ENCODE measurements around the gene OVAAL.
A peak's percentile ranks its signal among the peaks of the same experiment; 100 is the strongest.

The OVAAL gene

DNA sequence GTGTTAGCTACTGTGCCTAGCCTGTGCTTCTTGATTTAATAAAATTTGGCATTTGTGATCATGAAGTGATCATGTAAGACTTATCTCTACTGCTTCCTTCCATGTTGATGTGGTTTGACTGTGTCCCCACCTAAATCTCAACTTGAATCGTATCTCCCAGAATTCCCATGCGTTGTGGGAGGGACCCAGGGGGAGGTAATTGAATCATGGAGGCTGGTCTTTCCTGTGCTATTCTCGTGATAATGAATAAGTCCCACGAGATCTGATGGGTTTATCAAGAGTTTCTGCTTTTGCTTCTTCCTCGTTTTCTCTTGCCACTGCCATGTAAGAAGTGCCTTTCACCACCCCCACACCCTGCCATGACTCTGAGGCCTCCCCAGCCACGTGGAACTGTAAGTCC is at the start of gene OVAAL:
OVAAL (plus strand) TSS at position 301 of the 400 bp plus-strand sequence.
- DNase-seq: no peak

DNA sequence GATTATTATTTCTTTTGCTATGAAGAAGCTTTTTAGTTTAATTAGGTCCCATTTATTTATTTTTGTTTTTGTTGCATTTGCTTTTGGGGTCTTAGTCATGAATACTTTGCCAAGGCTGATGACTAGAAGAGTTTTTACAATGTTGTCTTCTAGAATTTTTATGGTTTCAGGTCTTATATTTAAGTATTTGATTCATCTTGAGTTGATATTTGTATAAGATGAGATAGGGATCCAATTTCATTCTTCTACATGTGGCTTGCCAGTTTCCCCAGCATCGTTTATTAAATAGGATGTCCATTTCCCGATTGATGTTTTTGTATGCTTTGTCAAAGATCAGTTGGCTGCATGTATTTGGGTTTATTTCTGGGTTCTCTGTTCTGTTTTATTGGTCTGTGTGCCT is 47.9 kb upstream of the OVAAL start:
- DNase-seq: no peak

DNA sequence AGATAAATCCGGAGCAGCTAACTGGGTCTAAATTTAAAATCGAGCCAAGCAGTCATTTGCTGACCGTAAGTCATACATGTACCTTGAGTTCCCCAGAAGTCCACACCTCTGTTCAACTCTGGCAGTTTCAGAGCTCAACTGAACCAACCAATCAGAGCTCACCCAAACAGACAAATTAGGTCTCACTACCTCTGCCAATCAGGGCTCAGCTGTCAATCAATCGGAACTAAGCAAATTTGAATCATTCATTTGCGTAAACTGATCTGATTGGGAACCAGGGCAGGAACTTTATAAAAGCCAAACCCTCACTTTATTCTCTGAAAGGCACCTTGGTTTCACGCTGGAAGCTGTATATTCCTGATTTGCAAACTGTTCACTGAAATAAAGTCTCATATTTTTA is 45.2 kb upstream of the OVAAL start:
- DNase-seq: no peak

DNA sequence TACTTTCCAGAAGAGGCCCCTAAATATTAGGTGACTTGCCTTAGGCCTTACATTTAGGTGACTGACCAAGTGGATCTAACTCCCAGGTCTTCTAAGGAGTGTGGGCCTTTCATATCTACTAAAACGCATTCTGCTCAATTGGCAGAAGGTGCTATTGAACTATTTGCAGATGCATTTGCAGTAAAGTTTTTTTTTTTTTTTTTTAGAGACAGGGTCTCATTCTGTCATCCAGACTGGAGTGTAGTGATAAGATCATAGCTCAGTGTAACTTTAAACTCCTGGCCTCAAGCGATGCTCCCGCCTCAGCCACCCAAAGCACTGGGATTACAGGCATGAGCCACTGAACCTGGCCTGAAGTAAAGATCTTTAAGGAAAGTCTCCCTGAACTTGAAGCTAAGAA is 43.4 kb upstream of the OVAAL start:
- DNase-seq: no peak

DNA sequence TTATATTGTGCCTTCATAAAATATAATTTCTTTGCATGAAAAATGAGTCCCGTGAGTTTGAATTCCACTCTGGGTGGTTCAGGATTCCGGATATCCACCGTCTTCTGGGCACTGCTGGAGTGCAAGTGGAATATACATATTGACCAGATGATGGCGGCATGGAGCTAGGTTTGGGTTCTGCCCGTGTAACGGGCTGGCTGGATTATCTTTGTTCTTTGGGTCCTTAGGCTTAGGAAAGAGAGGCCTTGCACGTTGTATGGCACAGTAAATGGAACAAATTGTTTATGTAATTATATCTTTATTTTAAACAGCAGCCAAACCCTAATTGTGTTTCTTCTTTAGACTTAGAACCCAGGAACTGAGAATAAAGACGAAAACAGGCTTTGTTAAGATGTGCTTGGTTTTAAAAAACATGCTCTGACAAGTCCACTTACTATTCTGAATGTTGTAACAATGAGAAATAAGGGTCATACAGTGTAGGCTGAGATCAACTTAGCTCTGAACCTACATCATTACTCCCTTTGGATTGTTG is 42.8 kb upstream of the OVAAL start:
- peak; percentile 56 for DNase-seq

DNA sequence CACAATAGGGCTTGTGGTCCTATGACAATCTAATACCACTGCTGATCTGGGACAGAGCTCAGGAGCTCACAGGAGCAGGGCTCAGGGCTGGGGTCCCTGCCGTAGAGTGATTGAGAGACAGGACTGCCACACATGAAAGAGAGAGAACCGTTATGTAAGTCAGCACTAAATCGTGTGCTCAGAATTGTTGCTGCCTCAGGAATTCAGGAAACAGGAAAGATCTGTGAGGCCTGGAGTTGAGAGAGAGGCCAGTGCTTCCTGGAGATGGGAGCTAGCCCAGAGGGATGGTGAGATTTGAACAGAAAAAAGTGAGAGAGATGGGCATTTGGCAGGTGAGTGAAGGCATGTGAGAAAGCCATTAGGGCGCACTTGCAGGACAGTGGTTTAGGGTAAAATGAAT is 38.9 kb upstream of the OVAAL start:
- no peak for DNase-seq

DNA sequence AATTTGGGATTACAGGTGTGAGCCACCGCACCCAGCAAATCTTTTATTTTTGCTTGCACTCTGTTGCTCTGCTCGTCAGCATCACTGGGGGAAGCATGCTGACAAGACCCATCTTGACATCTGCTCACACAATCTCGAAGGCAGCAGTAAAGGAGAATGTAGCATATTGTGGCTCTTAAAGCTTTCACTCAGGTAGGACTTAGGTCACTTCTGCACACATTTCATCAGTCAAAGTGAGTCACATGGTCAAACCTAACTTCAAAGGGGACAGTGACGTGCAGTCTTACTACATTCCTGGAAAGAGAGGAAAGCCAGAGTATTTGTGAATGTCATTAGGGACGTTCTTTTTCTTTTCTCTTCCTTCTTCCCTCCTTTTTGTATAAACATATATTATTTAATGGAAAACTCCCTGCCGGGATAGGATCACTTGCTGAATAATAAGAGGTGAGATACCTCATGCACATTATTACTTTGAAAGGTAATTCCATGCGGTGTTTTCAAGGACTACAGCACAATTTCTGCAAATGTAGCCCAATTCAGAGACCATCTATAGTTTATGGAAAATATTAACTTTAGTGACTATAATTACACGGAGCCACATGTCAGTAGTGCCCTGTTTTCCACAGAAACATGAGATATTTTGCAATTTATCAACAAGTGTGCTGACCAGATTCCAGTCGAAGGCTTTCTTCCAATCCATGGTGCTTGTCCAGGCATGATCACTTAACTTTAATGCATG is 37.1 kb upstream of the OVAAL start:
- DNase-seq: no peak

DNA sequence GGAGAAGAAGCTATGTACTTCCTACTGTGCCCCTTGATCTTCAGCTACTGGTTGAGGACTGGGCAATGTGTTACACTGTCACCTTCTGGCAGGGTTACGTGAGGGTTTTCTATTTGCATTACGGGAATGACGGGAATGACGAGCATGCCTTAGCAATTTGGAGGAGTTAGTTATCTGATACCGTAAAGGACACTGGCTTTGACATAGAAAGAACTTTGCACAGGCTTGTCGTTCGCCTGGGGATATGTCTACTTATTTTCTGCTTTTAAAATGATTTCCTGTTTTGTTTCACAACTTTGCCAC is 36.6 kb upstream of the OVAAL start:
- DNase-seq: no peak

DNA sequence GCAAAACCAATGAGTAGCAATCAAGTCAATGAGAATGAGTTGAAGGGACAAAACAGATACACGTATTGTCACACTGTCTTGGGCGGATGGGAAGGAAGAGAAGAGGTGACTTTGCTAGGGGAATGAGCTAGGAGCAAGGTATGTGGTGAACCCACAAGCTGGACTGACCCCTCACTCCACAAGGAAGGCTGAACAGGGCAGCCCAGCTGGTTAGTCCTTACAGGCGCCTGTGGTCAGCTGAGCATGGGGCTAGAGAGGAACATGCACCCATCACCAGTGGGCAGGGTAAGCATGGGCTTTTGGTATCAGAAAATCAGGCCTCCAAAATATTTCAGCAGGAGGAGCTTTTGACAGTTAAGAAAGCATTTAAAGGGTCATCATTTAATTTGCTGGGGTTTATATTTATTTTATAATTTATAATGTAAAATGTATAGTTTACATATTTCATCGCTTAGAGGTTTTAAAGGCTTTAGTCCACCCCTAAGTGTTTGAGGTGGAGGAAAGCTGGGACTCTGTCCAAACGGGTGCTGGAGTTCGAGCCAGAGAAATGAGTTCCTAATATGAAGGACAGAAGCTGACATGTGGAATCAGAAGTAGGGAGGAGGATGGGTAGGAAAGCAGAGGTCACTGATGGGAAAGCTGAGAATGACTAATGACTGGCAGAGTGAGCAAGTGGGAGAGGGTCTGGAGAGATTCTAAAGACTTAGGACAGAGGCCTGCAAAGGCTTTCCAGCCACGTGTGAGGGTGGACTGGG is 34.4 kb upstream of the OVAAL start:
- DNase-seq: no peak

DNA sequence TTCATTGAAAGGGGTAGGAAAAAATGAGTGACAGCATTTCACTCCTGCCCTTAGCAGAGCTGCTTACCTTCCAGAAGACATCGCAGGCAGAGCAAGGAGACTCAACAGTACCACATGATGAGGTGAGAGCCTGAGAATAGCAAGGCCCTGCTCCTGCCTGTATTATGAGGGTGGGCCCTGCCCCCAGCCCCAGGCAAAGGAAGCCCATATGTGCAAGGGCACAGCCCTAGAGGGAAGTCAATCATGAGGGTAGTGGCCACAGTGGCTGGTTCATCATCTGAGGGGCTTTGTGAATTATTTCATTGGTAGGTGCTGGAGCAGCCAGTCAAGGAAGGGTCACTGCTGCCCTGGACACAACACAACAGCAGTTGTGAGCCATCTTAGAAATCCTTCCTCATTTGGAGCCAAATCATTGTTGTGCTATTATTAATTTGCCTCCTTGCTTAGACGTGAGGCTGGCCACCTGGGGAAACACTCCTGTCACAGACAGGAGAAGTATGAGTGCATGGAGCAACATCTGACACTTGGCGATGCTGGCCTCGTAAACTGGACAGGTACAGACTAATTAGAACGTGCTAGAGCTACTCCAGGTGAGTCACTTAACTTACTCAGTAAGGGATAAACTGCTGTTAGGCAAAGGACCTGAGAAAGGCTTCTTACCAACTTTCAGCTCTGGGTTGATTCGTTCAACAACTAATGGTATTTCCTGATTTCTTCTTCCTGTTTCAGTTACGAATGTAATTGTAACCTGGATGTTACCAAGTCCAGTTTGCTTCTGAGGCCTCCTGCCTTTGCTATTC is 33.6 kb upstream of the OVAAL start:
- DNase-seq: no peak

DNA sequence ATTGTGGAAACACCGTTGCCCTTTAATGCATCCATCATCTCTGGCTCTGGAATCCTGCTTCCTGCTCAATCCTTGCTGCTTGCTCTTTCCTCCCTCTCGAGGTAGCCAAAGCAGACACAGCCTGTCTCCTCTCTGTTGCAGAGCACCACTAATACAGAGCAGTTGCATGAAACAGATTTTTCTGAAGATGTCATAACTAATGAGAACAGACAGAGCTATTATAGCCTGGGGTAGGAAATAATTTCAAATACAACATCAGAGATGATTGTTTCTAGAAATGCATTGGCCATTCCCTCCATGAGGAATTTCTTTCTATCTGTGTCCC is 33.1 kb upstream of the OVAAL start:
- DNase-seq: no peak

DNA sequence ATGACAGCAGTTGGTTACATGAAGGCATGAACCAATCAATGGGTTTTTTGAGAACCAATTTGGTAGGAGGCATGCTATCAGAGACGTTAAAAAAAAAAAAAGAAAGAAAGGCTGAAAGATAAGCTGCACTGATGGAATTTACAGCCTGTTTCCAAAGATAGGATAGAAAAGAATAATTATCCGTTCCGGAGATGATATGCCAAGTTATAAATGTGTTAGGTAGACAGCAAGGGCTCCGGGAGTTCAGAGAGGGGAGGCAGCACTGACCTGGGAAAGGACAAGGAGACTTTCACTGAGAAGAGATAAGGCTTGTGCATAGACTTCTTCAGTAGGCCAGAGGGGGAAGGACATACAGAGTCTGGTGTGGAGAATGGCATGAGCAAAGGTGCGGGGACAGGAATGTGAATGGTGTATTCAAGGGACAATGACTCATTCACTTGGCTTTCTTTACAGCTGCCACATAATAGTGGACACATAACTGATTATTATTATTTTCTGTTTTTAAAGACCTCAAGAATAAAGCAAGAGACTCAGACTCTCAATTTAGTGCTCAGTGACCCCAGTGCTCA is 31.6 kb upstream of the OVAAL start:
- DNase-seq: no peak

DNA sequence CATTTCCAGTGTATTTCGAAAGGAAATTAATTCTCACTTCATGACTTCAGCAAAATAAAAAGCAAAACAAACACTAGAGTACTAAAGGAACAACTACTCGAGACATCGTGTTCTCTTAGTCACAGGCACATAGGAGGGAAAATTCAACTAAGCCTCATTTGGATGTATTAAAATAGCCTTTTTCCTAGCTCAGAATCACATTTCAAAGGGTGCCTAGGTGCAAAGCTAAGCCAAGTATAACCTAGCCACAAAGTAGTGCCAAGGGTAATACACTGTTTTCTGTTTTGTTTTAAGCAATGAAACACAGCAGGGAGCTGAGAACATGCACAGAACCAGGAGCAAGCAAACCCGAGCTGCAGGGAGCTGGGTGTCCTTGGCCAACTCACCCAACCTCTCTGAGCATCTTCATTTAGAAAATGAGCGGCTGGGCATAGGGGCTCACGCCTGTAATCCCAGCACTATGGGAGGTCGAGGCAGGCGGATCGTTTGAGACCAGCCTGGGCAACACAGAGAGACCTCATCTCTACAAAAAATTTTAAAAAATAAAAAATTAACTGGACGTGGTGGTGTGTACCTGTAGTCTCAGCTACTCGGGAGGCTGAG is 29.8 kb upstream of the OVAAL start:
- DNase-seq: no peak

DNA sequence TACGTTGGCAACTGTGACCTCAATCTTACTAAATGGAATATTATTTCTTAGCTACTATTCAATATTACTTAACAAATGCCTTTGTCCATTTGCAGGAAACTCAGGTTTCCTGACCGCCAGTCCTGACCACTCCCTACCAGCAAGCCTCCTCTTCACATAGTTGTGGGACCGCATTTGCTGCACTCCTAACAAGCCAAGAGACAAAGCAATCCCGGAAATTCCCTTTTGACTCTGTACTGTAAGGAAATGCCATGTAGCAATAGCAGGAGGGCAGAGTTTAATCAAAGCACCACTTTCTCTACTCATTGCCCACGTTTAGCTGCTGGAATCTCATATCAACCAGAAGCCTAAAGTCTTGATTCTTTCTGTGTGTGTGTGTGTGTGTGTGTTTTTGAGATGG is 28.3 kb upstream of the OVAAL start:
- DNase-seq: no peak

DNA sequence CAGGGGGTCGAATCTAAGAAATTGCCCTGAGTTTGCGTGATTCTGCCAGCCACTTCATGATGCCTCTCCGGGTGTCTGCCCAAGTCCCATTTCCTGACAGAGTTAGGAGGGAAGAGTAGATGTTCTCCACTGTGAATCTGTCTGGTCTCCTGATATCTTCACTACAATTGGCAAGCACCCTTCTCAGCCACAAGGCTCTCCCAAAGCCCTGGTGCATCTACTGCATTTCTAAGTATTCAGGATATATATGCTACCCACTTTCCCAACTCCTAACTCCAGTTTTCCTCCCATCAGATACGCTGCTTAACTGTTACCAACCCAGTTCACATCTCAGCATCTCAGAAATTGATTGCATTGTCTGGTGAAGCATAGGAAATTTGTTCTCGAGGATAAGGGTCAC is 25.9 kb upstream of the OVAAL start:
- no peak for DNase-seq

DNA sequence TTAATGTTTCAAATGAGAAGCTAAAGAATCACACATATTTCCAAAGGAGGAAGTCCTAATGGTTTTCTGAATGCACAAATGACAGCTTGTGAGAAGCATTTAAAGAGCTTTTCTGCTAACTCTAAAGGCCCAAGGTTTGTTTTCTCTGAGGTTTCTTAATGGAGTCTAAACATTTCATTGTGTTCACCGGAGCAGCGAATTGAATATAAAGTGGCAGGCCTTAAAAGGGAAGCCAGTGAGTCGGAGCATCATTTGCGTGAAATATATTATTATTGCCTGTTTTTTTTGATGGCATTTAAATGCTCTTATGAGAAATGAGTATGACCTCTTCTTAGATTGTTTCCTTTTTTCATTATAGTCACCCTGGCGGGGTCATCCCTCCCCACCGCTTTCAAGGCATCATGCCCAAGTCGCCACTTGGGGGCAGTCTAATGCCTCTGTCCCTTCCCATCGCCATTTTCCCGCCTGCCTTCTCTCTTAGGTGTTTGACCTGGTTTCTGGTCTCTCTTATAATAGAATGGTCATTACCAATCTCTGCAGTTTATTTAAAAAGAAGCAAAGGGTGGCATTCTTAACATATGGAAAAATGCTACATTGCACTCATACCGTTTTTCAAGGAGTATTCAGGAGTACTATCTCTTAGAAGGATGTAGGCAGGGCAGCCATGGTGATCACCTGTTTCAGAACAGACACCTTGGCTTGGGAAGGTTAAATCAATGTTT is 25.3 kb upstream of the OVAAL start:
- DNase-seq: peak; percentile 53

DNA sequence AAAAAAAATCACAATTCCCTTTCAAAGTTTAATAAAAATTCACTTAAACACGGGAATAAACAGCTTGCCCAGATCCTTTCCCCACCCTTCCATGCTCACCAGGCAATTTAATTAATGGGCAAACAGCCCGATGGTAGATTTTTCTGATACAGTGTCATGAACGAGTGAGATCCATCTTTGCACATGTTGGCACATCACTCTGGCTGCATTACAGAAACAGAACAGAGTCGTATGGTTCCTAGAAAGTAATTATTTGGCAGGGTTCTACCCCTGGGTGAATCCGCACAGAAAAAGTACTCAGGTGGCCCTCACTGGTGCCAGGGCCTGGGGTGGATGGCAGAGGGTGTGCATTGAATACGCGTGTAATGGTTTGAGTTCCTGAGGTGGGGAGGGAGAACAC is 24.6 kb upstream of the OVAAL start:
- DNase-seq: no peak

DNA sequence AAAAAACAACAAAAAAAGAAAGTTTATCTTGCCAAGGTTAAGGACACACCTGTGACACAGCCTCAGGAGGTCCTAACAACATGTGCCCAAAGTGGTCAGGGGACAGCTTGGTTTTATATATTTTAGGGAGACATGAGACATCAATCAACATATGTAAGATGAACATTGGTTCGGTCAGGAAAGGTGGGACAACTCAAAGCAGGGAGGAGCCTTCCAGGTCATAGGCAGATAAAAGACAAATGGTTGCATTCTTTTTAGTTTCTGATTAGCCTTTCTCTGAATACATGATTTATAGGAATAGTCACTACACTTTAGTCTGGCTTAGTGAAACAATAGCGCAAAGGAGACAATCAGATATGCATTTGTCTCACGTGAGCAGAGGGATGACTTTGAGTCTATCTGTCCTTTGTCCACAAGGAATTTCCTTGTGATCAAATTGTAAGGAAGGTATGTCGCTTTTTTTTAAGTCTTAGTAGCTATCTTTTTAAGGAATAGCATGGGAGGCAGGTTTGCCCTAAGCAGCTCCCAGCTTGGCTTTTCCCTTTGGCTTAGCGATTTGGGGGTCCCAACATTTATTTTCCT is 23.3 kb upstream of the OVAAL start:
- DNase-seq: no peak

DNA sequence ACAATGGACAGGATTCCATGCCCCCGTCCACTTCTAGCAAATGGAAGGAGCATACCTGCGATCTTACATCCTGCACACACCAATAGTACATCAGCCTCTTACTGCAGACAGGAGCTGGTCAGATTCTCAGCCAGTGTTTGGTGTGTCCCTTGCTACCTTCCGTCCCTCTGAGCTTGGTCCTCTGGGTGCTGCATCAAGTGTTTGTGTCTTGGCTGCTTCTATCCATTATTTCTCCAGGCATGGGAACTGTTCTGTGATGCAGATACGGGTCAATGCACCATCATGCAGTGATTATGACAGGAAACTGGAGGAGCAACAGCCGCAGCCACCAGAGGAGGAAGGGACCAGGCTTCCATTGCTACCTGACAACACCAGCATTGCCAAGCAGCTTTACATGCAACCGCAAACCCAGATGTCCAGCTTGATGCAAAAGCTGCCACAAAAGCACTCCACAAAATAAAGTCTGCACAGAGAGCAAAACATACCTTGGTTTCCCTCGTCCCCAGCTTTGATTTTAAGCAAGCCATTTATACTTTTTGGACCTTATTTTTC is 21.9 kb upstream of the OVAAL start:
- no peak for DNase-seq

DNA sequence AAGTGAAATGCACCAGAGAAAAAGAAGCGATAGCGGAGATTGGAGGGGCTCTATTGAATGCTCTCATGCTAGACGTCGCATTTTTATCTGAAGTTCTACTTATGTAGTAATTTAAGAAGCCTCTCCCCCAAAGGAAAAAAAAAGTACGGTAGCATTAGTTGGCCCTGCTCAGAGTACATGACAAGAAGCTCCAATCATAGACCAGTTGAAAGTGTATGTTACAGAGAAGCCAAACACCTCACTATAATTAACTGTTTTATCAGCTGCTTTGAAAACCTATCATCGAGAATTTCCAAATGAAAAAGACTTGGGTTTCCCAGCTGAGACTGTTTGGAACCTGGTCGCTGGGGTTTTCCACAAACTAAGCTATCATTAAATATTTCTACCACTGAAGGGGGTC is 19.6 kb upstream of the OVAAL start:
- no peak for DNase-seq

DNA sequence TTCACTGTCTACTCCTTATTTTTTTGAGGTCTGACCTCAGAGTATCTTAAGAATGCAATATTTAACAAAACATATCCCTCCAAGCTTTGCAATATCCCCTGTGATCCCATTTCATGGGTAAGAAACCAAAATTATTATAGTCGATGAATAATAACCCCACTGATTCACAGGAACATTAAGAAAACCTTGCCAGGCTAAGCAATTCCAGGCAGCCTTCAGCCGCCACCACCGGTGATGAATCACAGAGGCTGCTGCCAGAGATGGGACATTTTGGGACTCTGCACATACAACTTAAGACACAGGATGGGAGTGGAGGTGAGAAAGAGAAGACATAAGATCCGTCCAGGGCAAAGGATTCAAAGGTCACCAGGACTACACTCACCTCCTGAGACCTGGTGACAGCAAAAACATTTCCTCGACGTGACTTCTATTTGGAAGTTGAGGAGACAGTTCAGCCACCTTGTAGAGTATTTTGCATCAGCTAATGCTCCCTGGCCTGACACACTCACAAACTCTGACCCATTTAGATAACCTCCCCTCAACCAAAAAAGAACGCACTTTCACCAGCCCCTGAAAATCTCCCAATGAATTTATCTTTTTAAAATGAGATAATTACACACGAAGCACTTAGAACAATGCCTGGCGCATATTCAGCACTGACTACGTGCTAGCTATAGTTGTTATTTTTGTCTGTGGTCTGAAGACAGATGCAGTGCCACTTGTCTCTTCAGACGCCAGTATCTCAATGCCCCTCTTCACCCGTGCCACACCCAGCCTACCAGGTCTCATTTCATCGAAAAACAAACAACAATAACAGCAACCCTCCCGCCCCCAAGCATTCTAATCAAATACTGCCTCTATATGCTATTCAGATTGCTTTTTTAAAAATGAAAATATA is 17.8 kb upstream of the OVAAL start:
- DNase-seq: peak; percentile 6
